ES-I3 (cell line): ENCODE measurements around the gene ABCA3.
"Not testable (repeated sequence)": the region's sequence is repeated elsewhere in the genome, so short reads cannot be mapped to it uniquely, and the experiment has no call there.

Experiments
- H3K36me3 ChIP-seq: 2 replicates; pipeline ENCODE4 v1.6.1; 2013; ENCODE audit warnings: mild to moderate bottlenecking, low read length, control low read depth, moderate library complexity; ENCODE audit not compliant: insufficient read depth
- H3K4me1 ChIP-seq: 2 replicates; pipeline ENCODE4 v1.6.1; 2013; ENCODE audit warnings: mild to moderate bottlenecking, control low read depth, low read length; ENCODE audit not compliant: insufficient read depth
- H3K9ac ChIP-seq: 2 replicates; pipeline ENCODE4 v1.6.1; 2013; ENCODE audit warnings: low read depth, mild to moderate bottlenecking, low read length, moderate library complexity
- H3K9me3 ChIP-seq: 2 replicates; pipeline ENCODE4 v1.6.1; 2013; ENCODE audit warnings: mild to moderate bottlenecking, low read length, moderate library complexity; ENCODE audit not compliant: control insufficient read depth, insufficient read depth

ABCA3 gene

GRCh38 chr16:2340564-2341455, at the start of gene ABCA3:
Gene ABCA3, minus strand, starts transcription at chr16:2340728. Its CDS starts 14,262 bp downstream, at chr16:2326466.
- no peaks in the 10 kb centered on the region; the same call in 1 of the 2 replicates for H3K9me3 ChIP-seq
- H3K4me1 ChIP-seq: no peaks in the 10 kb centered on the region
- H3K36me3 ChIP-seq: no peaks in the 10 kb centered on the region
- H3K9ac ChIP-seq: peak within 1 kb of the TSS; percentile 83

DNA sequence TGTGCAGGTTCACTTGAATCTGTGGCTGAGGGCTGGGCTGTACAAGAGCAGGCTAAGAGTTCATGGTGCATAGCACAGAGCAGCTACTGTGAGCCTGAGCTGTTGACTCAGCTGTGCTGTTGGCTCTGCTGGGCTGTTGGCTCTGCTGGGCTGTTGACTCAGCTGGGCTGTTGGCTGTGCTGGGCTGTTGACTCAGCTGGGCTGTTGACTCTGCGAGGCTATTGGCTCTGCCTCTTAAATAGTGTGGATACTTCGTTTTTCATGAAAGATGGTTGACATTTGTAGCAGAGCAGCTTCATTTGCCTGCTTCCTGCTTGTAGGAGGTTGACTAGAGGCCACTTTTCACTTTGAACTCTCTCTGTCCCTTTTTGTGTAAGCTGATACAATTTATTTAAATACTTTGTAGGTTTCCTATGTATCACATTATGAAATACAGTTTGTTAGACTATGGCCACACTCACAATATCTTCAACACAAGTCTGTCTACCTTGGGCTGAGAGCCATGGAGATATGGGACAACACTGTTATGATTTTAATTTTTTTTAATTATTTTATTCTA, 48.4 kb upstream of the ABCA3 start:
- Histone ChIP-seq H3K9me3 (peaks cover 5% of the 10 kb centered on the region; the same call in 1 of the 2 replicates), H3K9ac (no peak overlapping the region), H3K4me1 (peaks cover 10% of the 10 kb centered on the region), H3K36me3 (no peaks in the 10 kb centered on the region)

DNA sequence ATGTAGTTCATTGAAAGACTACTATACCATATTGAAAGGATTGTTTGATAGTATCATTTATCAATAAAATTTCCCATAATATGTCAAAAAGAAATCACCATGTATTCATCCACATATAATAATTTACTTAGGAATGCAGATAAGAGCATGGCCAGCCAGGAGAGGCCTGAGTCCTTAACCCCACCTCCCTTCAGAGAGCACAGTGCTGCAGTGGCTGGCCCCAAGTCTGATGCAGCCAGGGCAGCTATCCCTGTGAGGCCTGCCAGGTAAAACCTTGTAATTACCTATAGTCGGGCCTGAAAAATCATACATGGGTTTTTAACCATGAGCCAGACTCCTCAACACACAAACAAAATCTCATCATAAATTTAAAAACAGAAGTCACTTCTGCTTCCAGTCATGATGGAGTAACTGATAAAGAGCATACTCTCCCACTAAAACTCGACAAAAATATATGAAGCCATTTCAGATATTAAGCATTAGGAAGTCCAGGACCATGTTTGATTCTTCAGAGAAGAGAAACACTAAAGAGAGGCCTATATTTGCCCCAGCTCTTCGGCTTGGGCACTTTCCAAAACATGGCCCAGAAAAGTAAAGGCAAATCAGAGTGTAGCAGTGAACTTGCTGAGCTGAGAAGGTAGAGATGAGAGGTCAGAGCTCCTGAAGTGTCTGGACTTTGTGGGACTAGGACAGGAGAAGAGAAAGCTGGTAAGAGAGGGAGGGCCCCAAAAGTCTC, 47.8 kb upstream of the ABCA3 start:
- Histone ChIP-seq H3K4me1 (peaks cover 10% of the 10 kb centered on the region), H3K36me3 (no peaks in the 10 kb centered on the region), H3K9me3 (peaks cover 5% of the 10 kb centered on the region; the same call in 1 of the 2 replicates), H3K9ac (no peak overlapping the region)

- peaks cover 5% of the 10 kb centered on the region; the same call in 1 of the 2 replicates for H3K9me3 ChIP-seq
- no peak overlapping the region for H3K9ac ChIP-seq
- H3K4me1 ChIP-seq: peaks cover 10% of the 10 kb centered on the region
- H3K36me3 ChIP-seq: no peaks in the 10 kb centered on the region
These were observed 46.5 kb upstream of the ABCA3 start for GRCh38 chr16:2386990-2387389.

DNA sequence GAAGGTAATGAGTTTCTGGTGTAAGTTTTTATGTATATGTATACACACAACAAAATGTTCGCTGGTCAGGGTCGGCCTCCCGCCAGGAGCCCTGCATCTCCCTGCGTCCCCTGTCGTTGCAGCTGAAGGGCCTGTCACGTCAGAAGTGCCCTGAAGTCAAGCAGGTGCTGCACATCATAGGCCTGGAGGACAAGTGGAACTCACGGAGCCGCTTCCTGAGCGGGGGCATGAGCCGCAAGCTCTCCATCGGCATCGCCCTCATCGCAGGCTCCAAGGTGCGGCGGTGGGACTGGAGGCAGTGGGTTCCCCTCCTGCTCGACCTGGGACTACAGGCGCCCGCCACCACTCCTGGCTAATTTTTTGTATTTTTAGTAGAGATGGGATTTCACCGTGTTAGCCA, 45.5 kb upstream of the ABCA3 start:
- H3K36me3 ChIP-seq, H3K4me1 ChIP-seq, H3K9me3 ChIP-seq, H3K9ac ChIP-seq: not testable (repeated sequence)

DNA sequence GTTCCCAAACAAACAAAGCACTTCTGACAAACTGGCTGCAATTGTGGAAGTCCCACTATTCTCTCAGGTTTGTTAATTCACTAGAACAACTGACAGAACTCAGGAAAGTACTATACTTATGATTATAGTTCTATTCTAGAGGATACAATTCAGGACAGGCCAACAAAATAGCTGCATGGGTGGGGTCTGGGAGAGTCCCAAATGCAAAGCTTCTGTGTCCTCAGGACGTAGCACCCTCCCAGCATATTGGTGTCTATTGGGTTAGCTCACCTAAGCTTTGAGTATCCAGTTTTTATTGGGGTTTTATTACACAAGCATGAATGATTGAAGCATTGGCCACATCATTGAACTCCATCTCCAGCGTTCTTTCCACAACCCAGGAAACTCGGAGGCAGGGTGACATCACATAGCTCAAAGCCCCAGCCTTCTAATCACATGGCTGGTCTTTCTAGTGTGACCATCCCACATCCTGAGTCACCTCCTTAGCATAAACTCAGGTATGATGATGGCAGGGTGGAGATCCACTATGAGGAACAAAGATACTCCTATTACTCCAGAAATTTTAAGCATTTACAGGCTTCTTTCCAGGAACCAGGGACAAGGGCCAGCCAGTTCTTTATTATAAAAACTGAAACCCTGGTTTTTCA, 44.8 kb upstream of the ABCA3 start:
- Histone ChIP-seq H3K9me3 (peaks cover 5% of the 10 kb centered on the region; the same call in 1 of the 2 replicates), H3K4me1 (peaks cover 10% of the 10 kb centered on the region), H3K9ac (no peak overlapping the region), H3K36me3 (no peaks in the 10 kb centered on the region)

- Histone ChIP-seq H3K36me3 (no peaks in the 10 kb centered on the region), H3K9me3 (peaks cover 5% of the 10 kb centered on the region; the same call in 1 of the 2 replicates), H3K9ac (no peak overlapping the region), H3K4me1 (peaks cover 10% of the 10 kb centered on the region)
These were observed 43.9 kb upstream of the ABCA3 start for GRCh38 chr16:2384426-2384825.

DNA sequence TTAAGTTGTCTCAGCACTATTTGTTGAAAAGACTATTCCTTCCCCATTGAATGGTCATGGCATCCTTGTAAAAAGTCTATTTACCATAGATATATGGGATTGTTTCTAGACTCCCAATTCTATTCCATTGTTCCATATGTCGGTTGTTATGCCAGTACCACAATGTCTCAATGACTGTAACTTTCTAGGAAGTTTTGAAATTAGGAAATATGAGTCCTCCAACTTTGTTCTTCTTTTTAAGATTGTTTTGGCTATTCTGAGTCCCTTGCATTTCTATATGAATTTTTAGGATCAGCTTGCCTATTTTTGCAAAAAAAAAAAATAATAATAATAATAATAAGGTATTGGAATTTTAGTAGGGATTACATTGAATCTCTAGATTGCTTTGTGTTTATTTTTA, 43.0 kb upstream of the ABCA3 start:
- Histone ChIP-seq H3K9me3 (no peaks in the 10 kb centered on the region), H3K9ac (no peak overlapping the region), H3K36me3 (no peaks in the 10 kb centered on the region), H3K4me1 (peaks cover 10% of the 10 kb centered on the region)

DNA sequence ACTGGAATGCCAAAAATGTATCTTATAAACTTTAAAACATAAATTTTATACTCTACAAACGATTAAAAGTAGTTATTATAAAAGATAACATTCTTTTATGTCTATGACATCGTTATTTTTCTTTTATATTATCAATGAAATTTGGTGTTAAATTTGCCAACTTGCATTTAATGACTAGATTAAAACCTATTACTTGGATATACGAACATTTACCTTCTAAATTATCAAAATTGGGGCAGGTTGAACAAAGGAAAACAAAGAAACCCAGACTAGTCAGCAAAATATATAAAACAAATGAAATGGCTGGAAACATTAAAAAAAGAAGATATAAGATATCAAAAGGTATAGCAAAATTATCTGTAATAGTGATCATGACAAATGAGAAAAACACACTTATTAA, 34.1 kb upstream of the ABCA3 start:
- H3K36me3 ChIP-seq: no peaks in the 10 kb centered on the region
- no peak overlapping the region for H3K9ac ChIP-seq
- H3K4me1 ChIP-seq: no peaks in the 10 kb centered on the region
- no peaks in the 10 kb centered on the region for H3K9me3 ChIP-seq

- no peaks in the 10 kb centered on the region for H3K36me3 ChIP-seq
These were observed 32.6 kb upstream of the ABCA3 start for GRCh38 chr16:2373176-2373575.

DNA sequence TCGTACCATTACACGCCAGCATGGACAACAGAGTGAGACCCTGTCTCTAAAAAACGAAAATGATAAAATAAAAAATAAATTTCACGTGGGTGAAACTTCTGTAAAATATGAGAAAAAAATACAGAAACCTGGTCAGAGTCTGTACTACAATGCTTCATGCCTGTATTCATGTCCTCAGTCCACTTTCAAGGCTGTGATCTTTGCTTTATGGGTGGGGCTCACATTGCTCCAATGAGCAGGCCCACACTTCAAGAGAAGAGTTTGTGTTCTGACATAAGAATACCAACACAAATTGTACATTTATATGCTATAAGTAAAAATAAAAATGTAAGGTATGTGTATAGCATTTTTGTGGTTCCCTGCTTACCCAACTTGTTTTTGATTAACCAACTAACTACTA, 32.2 kb upstream of the ABCA3 start:
- H3K4me1 ChIP-seq: no peaks in the 10 kb centered on the region
- H3K36me3 ChIP-seq: no peaks in the 10 kb centered on the region
- H3K9ac ChIP-seq: no peak overlapping the region
- H3K9me3 ChIP-seq: no peaks in the 10 kb centered on the region

More at GRCh38 chr16:2373176-2373575, 32.6 kb upstream of the ABCA3 start:
- Histone ChIP-seq H3K9ac (no peak overlapping the region), H3K4me1 (no peaks in the 10 kb centered on the region), H3K9me3 (no peaks in the 10 kb centered on the region)

DNA sequence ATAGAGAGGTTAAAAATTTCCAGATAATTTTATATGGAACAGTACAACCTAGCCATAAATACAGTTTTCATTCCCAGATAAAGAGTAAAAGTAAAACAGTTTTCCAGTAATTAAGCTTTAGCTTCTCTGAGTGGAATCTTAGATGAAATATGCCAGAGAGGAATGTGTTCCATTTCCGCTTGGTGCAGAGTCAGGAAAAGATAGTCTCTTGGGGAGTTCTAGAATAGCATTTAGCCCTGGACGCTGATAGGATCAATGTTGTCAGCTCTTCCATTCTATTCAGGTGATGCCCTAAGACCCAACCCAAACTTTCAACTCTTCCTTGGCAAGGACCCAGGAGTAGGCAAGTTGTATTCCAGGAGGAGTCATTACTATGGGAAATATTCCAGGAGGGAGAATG, 30.9 kb upstream of the ABCA3 start:
- no peaks in the 10 kb centered on the region for H3K9me3 ChIP-seq
- no peaks in the 10 kb centered on the region for H3K4me1 ChIP-seq
- H3K36me3 ChIP-seq: no peaks in the 10 kb centered on the region
- H3K9ac ChIP-seq: no peak overlapping the region

DNA sequence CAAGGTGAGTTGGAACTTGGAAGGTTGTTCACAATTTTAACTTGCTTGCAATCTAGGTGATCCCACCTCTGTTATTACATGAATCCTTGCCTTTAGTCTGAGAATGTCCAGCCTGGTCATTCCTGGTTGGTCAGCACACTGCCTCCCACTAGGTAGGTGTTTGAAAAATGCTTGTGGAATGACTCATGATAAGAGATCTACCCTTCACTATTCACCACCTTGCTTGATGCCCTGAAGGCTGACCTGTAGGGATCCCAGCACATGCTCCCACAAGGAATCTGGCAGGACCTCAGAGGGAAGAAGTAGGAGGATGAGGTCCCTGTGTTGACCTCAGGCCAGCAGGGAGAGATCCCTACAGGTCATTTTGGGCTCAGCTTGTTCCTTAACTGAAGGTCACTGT, 30.2 kb upstream of the ABCA3 start:
- H3K36me3 ChIP-seq: no peaks in the 10 kb centered on the region
- no peaks in the 10 kb centered on the region for H3K9me3 ChIP-seq
- no peak overlapping the region for H3K9ac ChIP-seq
- no peaks in the 10 kb centered on the region for H3K4me1 ChIP-seq

- Histone ChIP-seq H3K4me1 (no peaks in the 10 kb centered on the region), H3K9ac (no peak overlapping the region), H3K9me3 (no peaks in the 10 kb centered on the region), H3K36me3 (no peaks in the 10 kb centered on the region)
These were observed 26.3 kb upstream of the ABCA3 start for GRCh38 chr16:2366660-2367309.
